Endothelial cell of umbilical vein (primary cell): Measurements from ENCODE around the gene ZNF543.

Experiments used
- CTCF ChIP-seq, 2 donors: IDR thresholded peaks; 1 replicate in 1 of 2; 2 replicates in 1 of 2; pipeline ENCODE4 v1.5.1; 2011; ENCODE audit warnings: low read length in 2 of 2, mild to moderate bottlenecking in 2 of 2, moderate library complexity in 2 of 2, control low read depth in 1 of 2, inconsistent platforms in 1 of 2, low read depth in 1 of 2; ENCODE audit not compliant: insufficient read depth in 1 of 2; ENCODE audit errors: extremely low read depth in 1 of 2
- JUN ChIP-seq: IDR thresholded peaks from 2 replicates; pipeline ENCODE4 v1.6.1; 2011; ENCODE audit warnings: borderline replicate concordance, low read depth; ENCODE audit not compliant: insufficient read length, insufficient read depth
- POLR2A ChIP-seq: IDR thresholded peaks from 2 replicates; pipeline ENCODE4 v1.6.1; 2012; ENCODE audit warnings: low read depth, mild to moderate bottlenecking, control low read depth, low read length

GRCh38 chr19:57302727-57303401, 17.4 kb upstream of the ZNF543 start:
- TF ChIP-seq JUN: no peak
- TF ChIP-seq CTCF (IDR thresholded peaks at IDR 0.05; ENCODE audit: extremely low read depth in 1 of 2, insufficient read depth in 1 of 2, low read depth in 1 of 2, low read length in 2 of 2): no peak
- no peak for TF ChIP-seq POLR2A
